Mucosa of descending colon (tissue), 3 donors: ENCODE measurements around the gene WDFY4. TPM values are rescaled to one million over a fixed set of nuclear protein-coding genes. Genes with fewer than 3 reads are reported as not detected.

ENCODE experiments used
- ATAC-seq: fragments of 200-7000 bp; cut with Tn5 transposase; one replicate; pipeline ENCODE4 v1.9.1; 2020; ENCODE audit warnings: mild to moderate bottlenecking, moderate library complexity
- DNase-seq, 3 donors: peaks; one replicate each; pipeline ENCODE4 v3.0.0-alpha.2; 2020
- H3K36me3 ChIP-seq: fragments of 200-600 bp; one replicate; pipeline ENCODE4 v1.8.0; 2021; ENCODE audit warnings: low read depth, mild to moderate bottlenecking
- H3K4me1 ChIP-seq: fragments of 200-600 bp; one replicate; pipeline ENCODE4 v1.8.0; 2021; ENCODE audit warnings: low read depth, mild to moderate bottlenecking
- H3K4me3 ChIP-seq: fragments of 200-600 bp; one replicate; pipeline ENCODE4 v1.8.0; 2021; ENCODE audit warnings: mild to moderate bottlenecking
- H3K9me3 ChIP-seq: fragments of 200-600 bp; one replicate; pipeline ENCODE4 v1.8.0; 2021; ENCODE audit warnings: mild to moderate bottlenecking
- intact Hi-C, 2 donors: fragments of 100-400 bp; cut with DNase I in 1 of 2; cut with micrococcal nuclease in 1 of 2; formaldehyde crosslinking; loops; one replicate each; pipeline versions ENCODE4 v1.11.0 to v1.11.1; 2022; cut with DNase I, micrococcal nuclease
- total RNA-seq, 3 donors: library from RNA; stranded (reverse); fragmentation: NEBNext Ultra II Directional in 2 of 3; extraction: Animal tissue kit (Norgen Biotek cat#: 25700) in 2 of 3; gene quantifications; one replicate each; pipeline versions ENCODE4 v1.2.1 to v1.2.4, GENCODE V29; 2021 to 2023
- TF ChIP-seq, protein P1 (sequence below): fragments of 200-600 bp; IDR thresholded peaks from one replicate; pipeline ENCODE4 v1.8.0; 2022; ENCODE audit warnings: antibody characterized with exemption, mild to moderate bottlenecking
- donor health status: DM: no; HTN: no; CAD: no; lungs with moderate emphysema.
- donor health status: DM: no; HTN: no; CAD: no.
- donor health status: DM: no; HTN: yes; CAD: no.

Gene WDFY4
- total RNA-seq, 3 donors from 2014 or later = 2.1 to 3.3 (median 2.2) TPM

DNA sequence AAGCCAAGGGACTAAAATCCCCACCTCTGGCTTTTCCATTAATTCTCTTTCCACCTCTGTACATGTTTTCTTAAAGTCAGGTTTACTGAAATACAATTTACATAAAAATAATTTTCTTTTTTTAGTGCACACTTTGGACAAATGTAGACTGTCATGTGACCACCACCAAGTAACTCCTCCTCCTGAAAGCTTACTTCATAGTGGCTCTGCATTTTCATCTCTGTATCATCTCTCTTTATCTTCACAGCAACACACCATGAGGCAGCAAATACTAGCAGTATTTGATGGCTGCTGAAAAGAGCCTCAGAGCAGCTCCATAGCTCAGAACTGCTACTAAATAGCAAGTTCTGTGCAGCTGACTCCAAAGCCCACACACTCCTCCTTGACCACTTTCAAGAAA lies 17.3 kb downstream of the WDFY4 start:
- DNase-seq (no peak), ATAC-seq (peak; percentile 6)
- Histone ChIP-seq H3K4me3 (no peak overlapping the region), H3K36me3 (no peaks in the 10 kb centered on the region), H3K9me3 (no peaks in the 10 kb centered on the region), H3K4me1 (peaks cover 14% of the 10 kb centered on the region)
- intact Hi-C loops = no loop called here
- TF ChIP-seq, protein P1, sequence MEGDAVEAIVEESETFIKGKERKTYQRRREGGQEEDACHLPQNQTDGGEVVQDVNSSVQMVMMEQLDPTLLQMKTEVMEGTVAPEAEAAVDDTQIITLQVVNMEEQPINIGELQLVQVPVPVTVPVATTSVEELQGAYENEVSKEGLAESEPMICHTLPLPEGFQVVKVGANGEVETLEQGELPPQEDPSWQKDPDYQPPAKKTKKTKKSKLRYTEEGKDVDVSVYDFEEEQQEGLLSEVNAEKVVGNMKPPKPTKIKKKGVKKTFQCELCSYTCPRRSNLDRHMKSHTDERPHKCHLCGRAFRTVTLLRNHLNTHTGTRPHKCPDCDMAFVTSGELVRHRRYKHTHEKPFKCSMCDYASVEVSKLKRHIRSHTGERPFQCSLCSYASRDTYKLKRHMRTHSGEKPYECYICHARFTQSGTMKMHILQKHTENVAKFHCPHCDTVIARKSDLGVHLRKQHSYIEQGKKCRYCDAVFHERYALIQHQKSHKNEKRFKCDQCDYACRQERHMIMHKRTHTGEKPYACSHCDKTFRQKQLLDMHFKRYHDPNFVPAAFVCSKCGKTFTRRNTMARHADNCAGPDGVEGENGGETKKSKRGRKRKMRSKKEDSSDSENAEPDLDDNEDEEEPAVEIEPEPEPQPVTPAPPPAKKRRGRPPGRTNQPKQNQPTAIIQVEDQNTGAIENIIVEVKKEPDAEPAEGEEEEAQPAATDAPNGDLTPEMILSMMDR = no peak

DNA sequence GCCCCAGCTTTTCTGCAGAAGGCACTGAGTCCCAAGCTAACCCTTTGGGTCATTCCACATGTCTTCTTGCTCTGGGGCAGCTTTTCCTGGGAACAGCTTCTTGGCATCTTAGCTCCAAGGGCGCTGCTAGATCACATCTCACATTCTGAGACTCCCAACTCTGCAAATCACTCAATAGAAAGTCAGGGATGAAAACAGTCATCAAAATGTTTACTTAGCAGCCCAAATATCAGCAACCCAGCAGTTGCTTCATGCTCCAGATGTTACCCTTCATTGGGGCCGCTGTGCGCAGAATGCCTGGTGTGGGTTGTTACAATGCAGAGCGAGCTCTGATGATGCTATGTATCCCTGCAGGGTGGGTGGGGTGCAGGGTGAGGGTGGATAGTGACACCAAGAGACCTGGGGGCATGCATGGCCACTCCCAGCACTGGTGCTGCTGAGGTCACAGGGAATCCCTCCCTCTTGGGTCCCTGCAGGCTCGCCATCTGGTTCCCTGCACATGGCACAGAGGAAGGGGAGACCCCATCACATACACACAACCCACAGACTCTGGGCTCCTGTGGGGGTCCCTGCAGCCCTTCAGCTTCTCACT lies 19.0 kb downstream of the WDFY4 start:
- TF ChIP-seq, protein P1 = no peak
- no peaks in the 10 kb centered on the region for H3K36me3 ChIP-seq
- DNase-seq (no peak), ATAC-seq (no peak)
- H3K9me3 ChIP-seq = no peaks in the 10 kb centered on the region
- intact Hi-C loops = no loop called here
- H3K4me3 ChIP-seq = no peak overlapping the region
- peaks cover 14% of the 10 kb centered on the region for H3K4me1 ChIP-seq

DNA sequence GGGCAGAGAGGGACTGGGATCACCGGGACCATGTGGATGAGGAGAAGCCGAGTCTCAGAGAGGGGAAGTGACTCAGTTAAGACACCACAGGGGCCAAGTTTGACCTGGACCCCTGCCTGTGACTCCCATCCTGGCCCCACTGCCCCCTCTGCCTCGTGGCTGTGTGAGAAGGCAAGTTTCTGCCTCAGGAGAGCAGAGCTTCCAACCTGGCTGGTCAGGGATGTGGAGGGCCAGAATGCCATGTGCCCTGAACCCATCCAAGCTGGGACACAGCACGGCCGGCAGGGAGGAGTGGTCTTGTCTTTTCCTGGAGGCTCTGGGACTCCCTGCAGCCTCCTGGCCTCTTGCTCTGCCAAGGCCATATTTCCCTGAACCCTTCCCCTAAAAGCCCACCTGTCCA lies 19.5 kb downstream of the WDFY4 start:
- Histone ChIP-seq H3K9me3 (no peaks in the 10 kb centered on the region), H3K4me3 (no peak overlapping the region), H3K4me1 (peaks cover 14% of the 10 kb centered on the region), H3K36me3 (no peaks in the 10 kb centered on the region)
- DNase-seq (no peak), ATAC-seq (no peak)
- TF ChIP-seq, protein P1 = no peak
- intact Hi-C loops = no loop called here

DNA sequence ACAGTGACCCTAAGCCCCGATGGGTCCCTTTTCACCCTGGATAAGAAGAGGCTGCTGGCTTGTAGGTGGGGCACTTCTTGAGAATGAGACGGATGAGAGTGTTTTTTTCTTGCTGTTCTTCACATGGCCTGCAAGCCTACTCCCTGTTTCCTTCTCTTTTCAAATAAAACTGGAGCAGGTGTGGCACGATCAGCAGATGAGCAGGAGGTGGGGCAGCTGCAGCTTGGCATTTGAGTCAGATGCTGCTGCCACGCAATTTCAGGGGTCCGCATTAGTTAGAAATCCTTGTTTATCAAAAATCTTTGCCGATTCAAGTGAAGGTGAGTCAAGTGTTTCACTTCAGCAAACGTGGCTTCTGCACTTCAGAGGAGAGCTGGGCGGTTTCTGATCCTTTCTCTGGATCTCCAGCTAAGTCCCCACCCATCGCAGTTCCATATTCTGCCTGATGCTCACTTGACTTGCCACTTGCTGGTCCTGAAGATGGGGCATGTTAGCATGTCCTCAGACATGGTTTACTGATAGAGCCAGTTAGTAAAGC lies 20.8 kb downstream of the WDFY4 start:
- intact Hi-C loops = no loop called here
- Histone ChIP-seq H3K4me3 (no peak overlapping the region), H3K9me3 (no peaks in the 10 kb centered on the region), H3K36me3 (no peaks in the 10 kb centered on the region), H3K4me1 (peaks cover 14% of the 10 kb centered on the region)
- TF ChIP-seq, protein P1 = no peak
- no peak for ATAC-seq
- DNase-seq = no peak

DNA sequence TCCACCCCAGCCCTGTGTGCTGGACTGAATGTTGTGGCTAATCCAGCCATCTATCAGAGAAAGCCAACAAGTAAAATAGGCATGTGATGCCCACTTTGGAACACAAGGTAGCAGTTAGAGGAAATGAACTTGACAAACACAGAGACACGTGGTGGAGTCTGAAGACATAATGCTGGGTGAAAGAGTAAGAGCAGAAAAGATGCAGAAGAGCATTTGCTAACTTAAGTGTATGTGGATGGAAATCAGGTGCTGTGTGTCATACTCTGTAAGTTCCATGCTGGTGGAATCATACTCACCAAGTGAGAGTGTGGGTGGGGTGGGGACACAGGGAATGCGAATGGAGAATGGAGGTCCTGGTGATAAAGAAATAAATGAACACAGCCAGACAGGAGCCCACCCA lies 22.8 kb downstream of the WDFY4 start:
- Histone ChIP-seq H3K9me3 (no peaks in the 10 kb centered on the region), H3K4me3 (no peak overlapping the region), H3K4me1 (no peaks in the 10 kb centered on the region), H3K36me3 (no peaks in the 10 kb centered on the region)
- TF ChIP-seq, protein P1 = no peak
- ATAC-seq = no peak
- intact Hi-C loops = no loop called here
- no peak for DNase-seq

DNA sequence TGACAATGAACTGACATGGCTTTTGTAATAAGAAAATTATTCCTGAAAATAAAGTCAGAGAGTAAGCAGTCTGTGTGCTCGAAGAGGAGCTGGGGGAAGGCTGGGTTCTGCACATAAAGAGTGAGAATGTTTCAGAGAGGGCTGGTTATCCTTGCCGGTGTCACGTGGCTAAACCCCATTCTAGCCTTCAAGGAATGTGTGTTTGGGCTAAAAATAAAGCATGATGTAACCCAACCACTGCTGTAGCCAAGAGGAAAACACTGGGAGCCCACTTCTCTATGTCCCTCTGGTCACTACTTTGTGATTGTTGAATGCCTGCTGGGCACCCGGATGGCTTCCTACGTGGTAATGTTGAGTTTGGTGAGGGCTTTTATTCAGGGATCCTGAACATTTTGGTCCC lies 23.5 kb downstream of the WDFY4 start:
- intact Hi-C loops = no loop called here
- Histone ChIP-seq H3K9me3 (no peaks in the 10 kb centered on the region), H3K4me3 (no peak overlapping the region), H3K36me3 (no peaks in the 10 kb centered on the region), H3K4me1 (no peaks in the 10 kb centered on the region)
- TF ChIP-seq, protein P1 = no peak
- DNase-seq (no peak), ATAC-seq (no peak)
